GM12865 (cell line): ENCODE data around the gene LRRC46.

Experiments
- DNase-seq: peaks from one replicate; pipeline ENCODE4 v3.0.0; 2010; ENCODE audit warnings: low read depth
- H3K4me3 ChIP-seq: 2 replicates; pipeline ENCODE4 v1.5.1; 2011; ENCODE audit warnings: mild to moderate bottlenecking, low read depth, low read length, control low read depth
- TF ChIP-seq, protein P1 (sequence below): IDR thresholded peaks from 2 replicates; pipeline ENCODE4 v1.5.1; 2011; ENCODE audit warnings: low read length, control low read depth, low read depth, inconsistent platforms; ENCODE audit not compliant: insufficient read depth; ENCODE audit errors: missing control alignments

Gene LRRC46

DNA sequence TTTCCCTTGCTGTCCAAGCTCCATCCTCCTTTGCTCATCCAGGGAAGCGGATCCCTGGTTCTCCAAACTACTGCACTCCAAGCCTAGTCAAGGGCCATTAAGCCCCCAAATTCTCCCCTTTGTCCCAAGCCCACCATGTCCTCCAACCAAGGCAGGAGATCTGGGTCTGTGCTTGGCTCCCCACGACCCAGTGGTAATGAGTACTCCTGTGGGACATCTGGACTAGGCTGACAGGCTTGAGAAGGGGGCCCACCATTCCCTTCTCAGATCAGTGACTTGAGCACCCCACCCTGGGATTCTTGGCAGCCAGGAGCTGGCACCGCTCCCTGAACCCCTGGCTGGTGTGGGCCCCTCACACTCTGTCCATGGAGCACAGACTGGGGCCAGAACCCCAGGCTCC lies 27.0 kb upstream of the LRRC46 start:
- no peak overlapping the region for H3K4me3 ChIP-seq
- no peak for DNase-seq
- TF ChIP-seq, protein P1, sequence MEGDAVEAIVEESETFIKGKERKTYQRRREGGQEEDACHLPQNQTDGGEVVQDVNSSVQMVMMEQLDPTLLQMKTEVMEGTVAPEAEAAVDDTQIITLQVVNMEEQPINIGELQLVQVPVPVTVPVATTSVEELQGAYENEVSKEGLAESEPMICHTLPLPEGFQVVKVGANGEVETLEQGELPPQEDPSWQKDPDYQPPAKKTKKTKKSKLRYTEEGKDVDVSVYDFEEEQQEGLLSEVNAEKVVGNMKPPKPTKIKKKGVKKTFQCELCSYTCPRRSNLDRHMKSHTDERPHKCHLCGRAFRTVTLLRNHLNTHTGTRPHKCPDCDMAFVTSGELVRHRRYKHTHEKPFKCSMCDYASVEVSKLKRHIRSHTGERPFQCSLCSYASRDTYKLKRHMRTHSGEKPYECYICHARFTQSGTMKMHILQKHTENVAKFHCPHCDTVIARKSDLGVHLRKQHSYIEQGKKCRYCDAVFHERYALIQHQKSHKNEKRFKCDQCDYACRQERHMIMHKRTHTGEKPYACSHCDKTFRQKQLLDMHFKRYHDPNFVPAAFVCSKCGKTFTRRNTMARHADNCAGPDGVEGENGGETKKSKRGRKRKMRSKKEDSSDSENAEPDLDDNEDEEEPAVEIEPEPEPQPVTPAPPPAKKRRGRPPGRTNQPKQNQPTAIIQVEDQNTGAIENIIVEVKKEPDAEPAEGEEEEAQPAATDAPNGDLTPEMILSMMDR, result no peak

DNA sequence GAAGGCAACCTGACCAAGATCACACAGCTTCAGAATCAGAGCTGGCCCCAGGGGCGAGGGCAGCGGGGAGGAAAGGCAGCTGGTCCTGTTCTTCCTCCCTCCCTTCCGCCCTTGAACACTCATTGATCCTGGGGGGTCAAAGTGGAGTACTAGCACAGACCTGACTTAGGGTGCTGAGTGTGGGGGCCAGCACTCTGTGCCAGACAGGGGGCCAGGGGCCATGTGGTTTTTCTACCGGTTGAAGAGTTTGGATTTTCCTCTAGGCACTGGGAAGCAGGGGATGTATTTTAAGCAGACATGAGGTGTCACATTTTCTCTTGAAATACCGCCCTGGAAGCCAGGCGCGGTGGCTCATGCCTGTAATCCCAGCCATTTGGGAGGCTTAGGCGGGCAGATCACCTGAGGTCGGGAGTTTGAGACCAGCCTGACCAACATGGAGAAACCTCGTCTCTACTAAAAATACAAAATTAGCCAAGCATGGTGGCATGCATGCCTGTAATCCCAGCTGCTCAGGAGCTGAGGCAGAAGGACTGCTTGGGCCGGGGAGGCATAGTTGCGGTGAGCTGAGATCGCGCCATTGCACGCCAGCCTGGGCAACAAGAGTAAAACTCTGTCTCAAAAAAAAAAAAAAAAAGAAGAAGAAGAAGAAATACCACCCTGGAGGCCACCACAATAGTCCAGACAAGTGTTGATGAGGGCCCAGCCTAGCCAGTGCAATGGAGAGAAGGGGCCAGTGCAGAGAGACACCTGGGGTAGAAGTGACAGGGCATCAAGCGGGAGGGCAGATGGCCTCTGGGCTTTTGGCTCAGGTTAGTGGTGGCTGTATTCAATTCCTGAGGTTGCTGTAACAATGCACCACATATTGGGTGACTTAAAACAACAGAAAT lies 25.2 kb upstream of the LRRC46 start:
- TF ChIP-seq, protein P1, result no peak
- H3K4me3 ChIP-seq, result no peak overlapping the region
- no peak for DNase-seq

DNA sequence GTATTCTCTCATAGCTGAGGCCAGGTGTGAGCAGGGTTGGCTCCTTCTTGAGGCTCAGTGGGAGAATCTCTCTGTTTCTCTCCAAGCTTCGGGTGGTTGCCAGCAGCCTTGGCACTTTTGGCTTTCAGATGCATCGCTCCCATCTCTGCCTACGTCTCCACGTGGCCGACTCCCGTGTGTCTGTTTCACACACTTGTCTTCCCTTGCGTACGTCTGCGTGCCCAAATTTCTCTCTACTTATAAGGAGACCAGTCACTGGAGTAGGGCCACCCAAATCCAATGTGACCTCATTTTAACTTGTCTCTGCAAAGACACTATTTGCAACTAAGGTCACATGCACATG lies 24.6 kb upstream of the LRRC46 start:
- no peak for DNase-seq
- TF ChIP-seq, protein P1, result no peak
- no peak overlapping the region for H3K4me3 ChIP-seq

DNA sequence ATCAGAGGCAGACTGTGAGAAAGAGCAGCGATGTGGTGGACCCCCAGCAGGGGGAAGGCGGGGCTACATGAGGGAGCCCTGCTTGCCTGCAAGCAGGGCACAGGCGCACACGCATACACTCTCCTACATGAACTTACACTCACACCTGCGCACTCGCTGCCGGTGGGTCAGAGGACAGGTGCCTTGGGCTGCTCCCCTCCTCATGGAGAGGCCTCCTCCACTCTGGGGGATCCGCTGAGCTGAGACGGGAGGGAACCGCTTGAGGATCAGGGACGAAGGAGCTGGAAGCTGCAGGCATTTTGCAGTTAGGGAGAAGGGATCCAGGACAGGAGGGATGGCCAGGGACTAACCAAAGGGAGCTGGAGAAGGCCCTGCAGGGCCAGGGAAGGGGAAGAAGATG lies 24.0 kb upstream of the LRRC46 start:
- H3K4me3 ChIP-seq, result no peak overlapping the region
- TF ChIP-seq, protein P1, result no peak
- DNase-seq, result no peak

DNA sequence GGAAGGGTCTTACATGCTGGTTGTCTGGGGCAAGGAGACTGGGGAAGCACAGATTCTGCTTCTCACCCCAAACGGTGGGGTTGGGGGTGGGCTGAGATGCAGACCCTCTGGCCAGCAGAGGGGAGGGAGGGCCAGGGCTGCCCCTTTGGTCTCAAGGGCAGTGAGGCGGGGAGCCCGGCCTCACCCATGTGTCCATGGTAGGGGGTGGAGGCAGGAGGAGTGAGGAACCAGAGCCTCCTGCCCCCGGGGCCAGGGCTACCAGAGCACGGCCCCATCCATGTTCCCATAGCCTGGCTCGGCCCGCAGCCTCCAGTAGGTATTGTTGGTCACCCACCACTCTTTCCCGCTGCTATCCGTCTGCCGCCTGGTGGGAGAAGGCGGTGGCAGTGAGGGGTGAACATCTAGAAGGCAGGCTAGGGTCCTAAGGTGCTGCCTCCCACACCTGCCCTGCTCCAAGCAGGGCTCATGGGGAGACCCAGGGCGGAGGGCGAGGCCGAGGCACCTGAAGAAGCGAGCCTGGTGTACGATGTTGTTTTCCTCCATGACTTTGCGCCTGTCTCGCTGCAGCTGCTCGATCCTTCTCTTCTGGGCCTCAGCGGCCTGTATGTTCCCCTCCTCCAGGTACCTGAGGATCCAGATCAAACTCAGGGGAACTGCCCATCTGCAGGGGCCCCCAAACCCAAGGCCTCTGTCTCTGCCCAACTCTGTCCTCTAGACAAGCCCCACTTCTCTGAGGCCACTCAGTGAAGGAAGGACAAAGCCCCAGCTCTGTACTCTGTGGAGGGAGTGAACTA lies 23.2 kb upstream of the LRRC46 start:
- DNase-seq, result no peak
- TF ChIP-seq, protein P1, result no peak
- no peak overlapping the region for H3K4me3 ChIP-seq

DNA sequence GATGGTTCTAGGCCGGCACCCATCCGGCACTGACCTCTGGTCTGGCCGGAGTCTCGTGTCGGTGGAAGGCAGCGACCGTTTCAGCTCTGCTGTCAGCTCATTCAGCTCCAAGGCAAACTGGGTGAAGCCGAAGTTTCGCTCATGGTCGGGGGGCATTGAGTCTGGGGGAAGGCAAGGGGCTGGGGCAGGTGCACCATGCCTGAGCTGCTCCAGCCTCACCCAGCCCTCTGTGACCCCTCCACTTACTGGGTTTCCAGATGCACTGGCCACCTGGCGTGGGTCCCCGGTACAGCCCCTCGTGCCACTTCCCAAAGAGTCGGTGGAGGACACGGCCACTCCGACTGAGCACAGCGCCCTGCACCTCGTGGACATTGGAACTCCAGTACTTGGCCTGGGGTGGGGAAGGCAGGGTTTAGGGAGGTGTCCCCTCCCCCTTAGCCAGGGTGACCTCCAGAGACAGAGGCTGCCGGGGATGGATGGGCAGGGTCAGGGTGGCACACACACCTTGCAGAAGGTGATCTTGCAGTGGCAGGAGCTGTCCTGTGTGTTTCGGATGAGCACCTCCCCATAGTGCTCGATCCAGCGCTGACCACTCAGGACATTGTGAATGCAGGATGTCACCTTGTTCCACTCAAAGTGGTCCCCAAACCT lies 22.5 kb upstream of the LRRC46 start:
- DNase-seq, result no peak
- TF ChIP-seq, protein P1, result no peak
- no peak overlapping the region for H3K4me3 ChIP-seq
